Endothelial cell of umbilical vein (primary cell): ENCODE data around the gene MBTPS1. TPM values are rescaled to one million over a fixed set of nuclear protein-coding genes. Genes with fewer than 3 reads are reported as not detected.

Experiments used
- BruUV-seq: library from RNA; stranded (reverse); fragments of 400-500 nt; replicated peaks from 2 replicates; lab custom pipeline; 2021; lab: Mats Ljungman, UMichigan
- CTCF ChIA-PET: fragments of 300-600, 350-600 bp; sonication (Branson Sonifier 250); formaldehyde crosslinking; loops from one replicate; lab custom pipeline; 2021; ENCODE audit warnings: antibody characterized with exemption, inconsistent platforms; lab: Charles Lee
- POLR2A ChIA-PET: fragments of 300-600, 350-600 bp; sonication (Branson Sonifier 250); formaldehyde crosslinking; loops from one replicate; lab custom pipeline; 2021; ENCODE audit warnings: antibody characterized with exemption, inconsistent platforms; lab: Charles Lee
- DNase-seq: peaks from one replicate; pipeline ENCODE4 v3.0.0-alpha.2; 2011; ENCODE audit warnings: low read depth, low spot score
- FAIRE-seq: peaks from 2 replicates; lab custom pipeline; 2011; peaks lifted over from hg19 to GRCh38; lab: Jason Lieb, UNC
- H2AFZ ChIP-seq: 2 replicates; pipeline ENCODE4 v1.6.0; 2012; ENCODE audit warnings: low read depth, low read length, control low read depth, inconsistent platforms
- H3K27ac ChIP-seq: 2 replicates; pipeline ENCODE4 v1.5.1; 2011; ENCODE audit warnings: low read depth, mild to moderate bottlenecking, control low read depth, low read length, moderate library complexity; ENCODE audit not compliant: insufficient read depth
- H3K27me3 ChIP-seq, 2 experiments: 2 replicates each; pipeline versions ENCODE4 v1.6.0 to v1.6.1; 2011; ENCODE audit warnings: low read length in 2 of 2, mixed read lengths in 1 of 2; ENCODE audit not compliant: control insufficient read depth in 2 of 2, insufficient read depth in 2 of 2
- H3K36me3 ChIP-seq, 2 experiments: 2 replicates in 1 of 2; 3 replicates in 1 of 2; pipeline ENCODE4 v1.5.1; 2011; ENCODE audit warnings: low read length in 2 of 2, mild to moderate bottlenecking in 1 of 2, moderate library complexity in 1 of 2; ENCODE audit not compliant: control insufficient read depth in 2 of 2, insufficient read depth in 2 of 2; ENCODE audit errors: extremely low read depth in 1 of 2
- H3K4me1 ChIP-seq: 3 replicates; pipeline ENCODE4 v1.5.1; 2011; ENCODE audit warnings: mild to moderate bottlenecking, low read length; ENCODE audit not compliant: control insufficient read depth, insufficient read depth; ENCODE audit errors: extremely low read depth
- H3K4me2 ChIP-seq: 2 replicates; pipeline ENCODE4 v1.6.1; 2011; ENCODE audit warnings: low read length, control low read depth, mixed read lengths; ENCODE audit not compliant: insufficient read depth
- H3K4me3 ChIP-seq, 3 experiments: fragments of 200-600 bp in 1 of 3; sonication (generic), shearing (Covaris generic) in 1 of 3; replicated peaks in 1 of 3; 2 replicates each; pipeline ENCODE4 v1.5.1; 2011 to 2016; ENCODE audit warnings: control low read depth in 3 of 3, low read length in 3 of 3, mild to moderate bottlenecking in 2 of 3, inconsistent platforms in 1 of 3, low read depth in 1 of 3, moderate library complexity in 1 of 3; ENCODE audit not compliant: insufficient read depth in 1 of 3
- H3K79me2 ChIP-seq: 2 replicates; pipeline ENCODE4 v1.6.0; 2012; ENCODE audit warnings: low read length, inconsistent platforms; ENCODE audit not compliant: control insufficient read depth, insufficient read depth
- H3K9ac ChIP-seq: replicated peaks from 2 replicates; pipeline ENCODE3; 2011; ENCODE audit warnings: low read length, control low read depth; ENCODE audit not compliant: insufficient read depth; ENCODE audit errors: extremely low read depth
- H3K9me1 ChIP-seq: replicated peaks from 3 replicates; pipeline ENCODE4 v1.6.0; 2011; ENCODE audit warnings: mild to moderate bottlenecking, low read length; ENCODE audit not compliant: control insufficient read depth, insufficient read depth; ENCODE audit errors: extremely low read depth
- H3K9me3 ChIP-seq: replicated peaks from 2 replicates; pipeline ENCODE4 v1.5.1; 2012; ENCODE audit warnings: low read length, inconsistent platforms; ENCODE audit not compliant: control insufficient read depth, insufficient read depth
- H4K20me1 ChIP-seq: replicated peaks from 2 replicates; pipeline ENCODE3; 2011; ENCODE audit warnings: mild to moderate bottlenecking, low read length; ENCODE audit not compliant: control insufficient read depth, insufficient read depth; ENCODE audit errors: extremely low read depth
- EZH2 ChIP-seq: IDR thresholded peaks from 2 replicates; pipeline ENCODE4 v1.6.1; 2012; ENCODE audit warnings: borderline replicate concordance, low read depth, mild to moderate bottlenecking, moderate library complexity, low read length, inconsistent platforms; ENCODE audit not compliant: severe bottlenecking
- FOS ChIP-seq: IDR thresholded peaks from 2 replicates; pipeline ENCODE4 v1.6.1; 2011; ENCODE audit warnings: mild to moderate bottlenecking, low read length, moderate library complexity, borderline replicate concordance; ENCODE audit not compliant: insufficient read depth
- JUN ChIP-seq: IDR thresholded peaks from 2 replicates; pipeline ENCODE4 v1.6.1; 2011; ENCODE audit warnings: borderline replicate concordance, low read depth; ENCODE audit not compliant: insufficient read length, insufficient read depth
- MYC ChIP-seq: IDR thresholded peaks from one replicate; pipeline ENCODE4 v1.6.1; 2011; ENCODE audit warnings: mild to moderate bottlenecking, low read depth, low read length
- POLR2A ChIP-seq: IDR thresholded peaks from 2 replicates; pipeline ENCODE4 v1.6.1; 2012; ENCODE audit warnings: low read depth, mild to moderate bottlenecking, control low read depth, low read length
- POLR2AphosphoS5 ChIP-seq: IDR thresholded peaks from 2 replicates; pipeline ENCODE4 v1.6.1; 2012; ENCODE audit warnings: low read depth, mild to moderate bottlenecking, control low read depth, low read length, moderate library complexity; ENCODE audit not compliant: insufficient read depth
- dilution Hi-C: fragments of 300-500 bp; cut with MboI; formaldehyde crosslinking; loops from one replicate; pipeline ENCODE4 v1.15.0; 2019; ENCODE audit warnings: low sequenced_read_pairs; ENCODE audit not compliant: extremely low pct_ligation_motif_present
- intact Hi-C: fragments of 100-400 bp; cut with micrococcal nuclease; formaldehyde crosslinking; loops from one replicate; pipeline ENCODE4 v1.10.0; 2022
- polyA plus RNA-seq, 4 experiments: library from polyadenylated mRNA; depleted of rRNA in 3 of 4; stranded (reverse) in 3 of 4; unstranded in 1 of 4; fragments of >200 nt; gene quantifications; 2 replicates each; pipeline versions ENCODE4 v1.2.1 to v1.2.3, GENCODE V29; 2011 to 2012; ENCODE audit warnings: missing spikeins in 1 of 4
- total RNA-seq: library from RNA; stranded (reverse); gene quantifications from 2 replicates; pipeline ENCODE4 v1.2.3, GENCODE V29; 2021
- TF ChIP-seq, protein P1 (sequence below): IDR thresholded peaks from 2 replicates; pipeline ENCODE4 v1.6.1; 2011; ENCODE audit not compliant: insufficient read depth, insufficient read length

Gene MBTPS1
- total and polyA plus RNA-seq, 2 donors (not counting 3 experiments of a cell fraction or from before 2014, with no cell fraction given), result 82.3 to 99.6 TPM

- Histone ChIP-seq H3K9me3 (no peaks in the 10 kb centered on the region), H3K9me1 (no peaks in the 10 kb centered on the region), H2AFZ (no peak overlapping the region), H3K4me2 (no peak overlapping the region), H3K36me3 (no peaks in the 10 kb centered on the region), H3K27me3 (peaks cover 0 to 4% of the 10 kb centered on the region in 2 experiments), H3K79me2 (no peaks in the 10 kb centered on the region), H4K20me1 (no peaks in the 10 kb centered on the region), H3K9ac (no peak overlapping the region), H3K4me3 (no peak overlapping the region), H3K4me1 (no peaks in the 10 kb centered on the region), H3K27ac (no peak overlapping the region)
- ChIA-PET CTCF (interaction anchor here (1.0 to 1.2 kb wide), 3 partner anchors 22 to 87 kb away, joined by 3 to 4 read pairs (median 3); no protein-coding TSS in a partner anchor), POLR2A (no interaction called here)
- BruUV-seq, result no TSS peak
- dilution Hi-C loops, result no loop called here
- no peak for TF ChIP-seq POLR2A
- no peak for TF ChIP-seq POLR2AphosphoS5
- TF ChIP-seq MYC, result no peak
- TF ChIP-seq JUN, result no peak
- TF ChIP-seq, protein P1, sequence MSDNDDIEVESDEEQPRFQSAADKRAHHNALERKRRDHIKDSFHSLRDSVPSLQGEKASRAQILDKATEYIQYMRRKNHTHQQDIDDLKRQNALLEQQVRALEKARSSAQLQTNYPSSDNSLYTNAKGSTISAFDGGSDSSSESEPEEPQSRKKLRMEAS, result no peak
- TF ChIP-seq EZH2, result no peak
- TF ChIP-seq FOS, result no peak
- DNase-seq (no peak), FAIRE-seq (no peak)
- intact Hi-C loops, result loop anchor here (5.0 kb wide), 1 partner anchor 84 kb away; no protein-coding TSS in a partner anchor
These were observed 75.6 kb downstream of the MBTPS1 start for GRCh38 chr16:84040823-84041820.
